Ecto neural progenitor cell (in vitro differentiated cells): ENCODE results near the gene OSM.

ENCODE experiments used
- DNase-seq: peaks from one replicate; pipeline ENCODE4 v3.0.0-alpha.2; 2018; ENCODE audit warnings: low spot score

Gene OSM

DNA sequence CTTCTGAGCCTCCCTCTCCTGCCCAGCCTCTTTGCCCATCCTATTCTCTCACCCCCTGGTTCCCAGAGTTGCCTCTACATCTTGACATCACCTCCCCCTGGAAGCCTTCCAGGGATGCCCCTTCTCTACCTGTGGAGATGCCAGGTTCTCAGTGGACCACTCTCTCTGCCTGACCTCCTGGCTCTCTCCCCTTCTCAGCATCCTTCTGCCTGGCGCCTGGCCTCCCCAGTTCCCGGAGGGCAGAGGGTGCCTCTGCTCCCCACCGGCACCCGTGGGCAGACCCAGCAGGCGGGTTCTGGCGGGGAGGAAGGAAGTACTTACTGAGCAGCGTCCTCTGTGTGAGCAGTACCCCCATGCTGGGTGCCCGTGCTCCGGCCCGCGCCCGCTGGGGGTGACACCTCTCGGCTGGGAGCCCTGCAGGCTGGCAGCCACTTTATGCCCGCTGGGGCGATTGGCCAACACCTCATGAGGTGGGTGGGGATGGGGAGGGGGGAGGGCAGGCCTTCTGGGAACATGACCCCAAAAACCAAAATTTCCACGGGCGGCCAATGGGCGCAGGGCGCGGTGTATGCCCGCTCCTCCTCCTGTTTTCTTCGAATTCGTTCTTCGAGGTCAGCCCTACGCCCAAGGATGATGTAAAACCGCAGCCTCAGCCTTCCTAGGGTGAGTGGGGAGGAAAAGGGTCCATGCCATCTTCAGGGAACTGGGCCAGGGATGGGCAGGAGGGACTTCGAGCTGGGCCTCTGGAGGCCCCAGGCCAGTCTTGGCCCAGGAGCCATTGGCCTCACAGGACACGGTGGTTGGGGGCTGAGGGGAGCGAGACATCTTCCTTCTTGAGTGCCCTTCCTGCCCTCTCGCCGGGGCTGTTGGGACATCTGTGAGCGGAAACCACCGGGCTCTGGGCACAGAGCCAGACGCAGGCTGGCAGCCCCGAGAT is at the start of gene OSM:
Gene OSM (minus strand): TSS at position 407 of the 937 bp plus-strand sequence. CDS start 52 bp downstream, at position 355.
- DNase-seq: no peak

DNA sequence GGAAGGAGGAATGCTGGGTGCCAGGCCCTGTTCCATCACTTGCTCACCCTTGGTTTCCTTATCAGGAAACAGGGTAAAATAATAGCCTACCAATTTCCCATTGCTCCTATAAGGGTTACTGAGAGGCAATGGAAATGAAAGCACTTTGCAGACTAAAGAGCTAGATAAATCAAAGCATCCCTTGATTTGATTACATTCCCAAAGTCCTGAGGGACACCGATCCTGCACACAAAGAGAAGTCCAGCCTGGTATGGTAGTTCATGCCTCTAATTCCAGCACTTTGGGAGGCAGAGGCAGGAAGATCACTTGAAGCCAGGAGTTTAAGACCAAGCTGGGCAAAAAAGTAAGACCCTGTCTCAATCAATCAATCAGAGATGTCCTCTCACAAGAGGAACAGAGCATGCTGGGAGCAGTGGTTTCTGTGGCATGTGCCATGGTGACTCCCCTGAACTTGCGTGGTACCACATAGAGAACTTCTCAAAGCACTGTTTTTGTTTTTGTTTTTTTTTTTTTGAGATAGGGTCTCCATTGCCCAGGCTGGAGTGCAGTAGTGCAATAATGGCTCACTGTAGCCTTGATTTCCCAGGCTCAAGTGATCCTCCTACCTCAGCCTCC is 49.4 kb upstream of the OSM start:
- DNase-seq: no peak

DNA sequence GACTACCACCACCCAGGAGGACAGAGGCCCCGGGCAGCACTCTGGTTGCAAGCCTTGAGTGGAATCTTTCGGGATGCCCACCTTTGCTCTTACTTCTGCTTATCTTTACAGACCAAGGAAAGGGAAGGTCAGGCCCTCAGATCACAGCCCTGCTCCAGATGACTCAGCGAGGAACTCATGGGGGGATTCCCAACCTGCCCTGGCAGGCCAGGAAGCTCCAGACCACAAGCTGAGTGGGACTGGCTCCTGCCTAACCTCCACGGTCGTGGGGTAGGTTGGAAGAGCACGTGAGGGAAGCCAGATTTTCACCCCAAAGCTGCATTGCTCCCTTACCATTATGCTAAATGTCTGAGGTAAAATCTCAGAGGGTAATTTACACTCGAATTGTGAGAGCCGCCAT is 48.3 kb upstream of the OSM start:
- no peak for DNase-seq

DNA sequence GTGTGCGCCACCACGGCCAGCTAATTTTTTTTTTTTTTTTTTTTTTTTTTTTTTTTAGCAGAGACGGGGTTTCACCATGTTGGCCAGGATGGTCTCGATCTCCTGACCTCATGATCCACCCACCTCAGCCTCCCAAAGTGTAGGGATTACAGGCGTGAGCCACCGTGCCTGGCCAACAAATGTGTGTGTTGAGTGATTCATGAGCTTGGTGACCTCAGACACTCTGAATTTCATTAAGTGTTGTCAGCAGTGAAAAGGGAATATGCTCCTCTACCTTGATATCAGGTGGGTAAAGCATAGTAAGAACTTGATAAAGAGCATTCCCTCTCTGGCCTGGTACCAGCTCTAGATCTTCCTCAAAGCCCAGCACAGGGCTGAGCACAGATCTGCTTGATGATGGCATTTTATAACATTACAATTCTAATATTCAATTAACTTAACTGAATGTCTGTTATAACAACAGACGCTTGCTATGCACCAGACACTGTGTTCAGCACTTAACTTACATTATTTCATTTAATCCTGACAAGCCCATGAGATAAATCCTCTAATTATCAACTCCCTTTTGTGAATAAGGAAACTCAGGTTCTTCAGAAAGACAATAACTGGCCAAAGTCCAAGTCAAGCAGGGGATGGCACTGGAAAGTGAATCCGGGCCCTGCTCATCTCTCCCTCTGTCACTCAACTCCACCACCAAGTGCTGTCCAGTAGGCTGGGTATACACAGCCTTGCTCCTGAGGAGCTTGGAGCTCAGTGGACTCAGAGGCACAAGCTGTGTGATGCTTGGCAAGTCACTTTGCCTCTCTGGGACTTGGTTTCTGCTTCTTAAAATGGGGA is 47.1 kb upstream of the OSM start:
- DNase-seq: no peak

DNA sequence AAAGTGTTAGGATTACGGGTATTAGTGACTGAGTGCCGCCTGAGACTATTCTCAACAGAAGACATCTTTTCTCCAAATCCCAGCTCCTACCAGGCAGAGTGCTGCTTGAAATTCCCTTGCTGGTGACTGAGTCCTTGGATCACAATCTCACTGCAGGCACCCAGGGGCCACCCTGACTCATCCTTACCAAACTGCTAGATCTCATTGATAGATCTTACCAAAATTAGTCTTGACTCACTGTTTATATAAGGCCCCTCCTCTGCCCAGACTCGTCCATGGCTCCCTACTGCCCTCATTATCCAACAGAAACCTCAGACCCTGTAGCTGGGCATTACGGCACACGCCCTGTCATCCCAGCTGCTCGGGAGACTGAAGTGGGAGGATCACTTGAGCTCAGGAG is 45.4 kb upstream of the OSM start:
- no peak for DNase-seq

DNA sequence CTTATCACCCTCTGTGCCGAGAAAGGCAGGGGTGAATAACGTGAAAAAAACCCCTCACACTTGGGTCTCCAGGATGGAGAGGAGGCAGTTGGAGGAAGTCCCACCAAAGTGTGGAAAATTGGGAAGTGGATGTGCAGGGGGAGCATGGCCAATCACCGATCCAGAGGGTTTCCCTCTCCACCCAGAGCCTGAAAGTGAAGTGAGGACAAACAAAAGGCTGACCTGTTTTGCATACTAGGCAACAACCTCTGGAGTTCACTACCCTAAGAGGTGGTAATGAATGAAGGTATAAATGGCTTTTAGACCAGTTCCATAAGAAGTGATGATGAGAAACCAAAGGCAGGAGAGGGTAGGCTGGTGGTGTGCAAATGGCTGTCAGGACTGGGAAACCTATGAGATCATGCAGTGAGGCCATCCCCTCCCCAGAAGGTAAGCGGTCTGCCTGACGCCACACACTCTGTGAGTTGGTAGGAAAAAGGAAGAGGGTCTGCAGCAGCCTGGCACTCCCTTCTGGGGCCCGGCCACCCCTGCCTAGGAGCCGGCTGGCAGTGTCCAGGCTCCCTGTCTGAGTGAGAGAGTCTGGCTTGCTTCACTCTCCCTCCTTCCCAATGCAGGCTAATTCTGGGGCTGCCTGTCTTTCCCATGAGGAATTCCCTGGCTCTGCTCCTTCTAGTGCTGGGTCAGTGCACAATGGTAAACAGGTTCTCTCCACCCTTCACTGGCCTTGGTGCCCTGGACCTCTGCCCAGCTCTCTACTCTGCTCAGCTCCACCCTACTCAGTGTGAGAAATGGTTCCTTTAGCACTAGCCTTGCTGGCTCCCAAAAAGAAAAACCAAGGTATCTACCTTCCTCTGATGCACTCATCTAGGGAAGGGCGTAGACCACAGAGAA is 44.5 kb upstream of the OSM start:
- DNase-seq: no peak

DNA sequence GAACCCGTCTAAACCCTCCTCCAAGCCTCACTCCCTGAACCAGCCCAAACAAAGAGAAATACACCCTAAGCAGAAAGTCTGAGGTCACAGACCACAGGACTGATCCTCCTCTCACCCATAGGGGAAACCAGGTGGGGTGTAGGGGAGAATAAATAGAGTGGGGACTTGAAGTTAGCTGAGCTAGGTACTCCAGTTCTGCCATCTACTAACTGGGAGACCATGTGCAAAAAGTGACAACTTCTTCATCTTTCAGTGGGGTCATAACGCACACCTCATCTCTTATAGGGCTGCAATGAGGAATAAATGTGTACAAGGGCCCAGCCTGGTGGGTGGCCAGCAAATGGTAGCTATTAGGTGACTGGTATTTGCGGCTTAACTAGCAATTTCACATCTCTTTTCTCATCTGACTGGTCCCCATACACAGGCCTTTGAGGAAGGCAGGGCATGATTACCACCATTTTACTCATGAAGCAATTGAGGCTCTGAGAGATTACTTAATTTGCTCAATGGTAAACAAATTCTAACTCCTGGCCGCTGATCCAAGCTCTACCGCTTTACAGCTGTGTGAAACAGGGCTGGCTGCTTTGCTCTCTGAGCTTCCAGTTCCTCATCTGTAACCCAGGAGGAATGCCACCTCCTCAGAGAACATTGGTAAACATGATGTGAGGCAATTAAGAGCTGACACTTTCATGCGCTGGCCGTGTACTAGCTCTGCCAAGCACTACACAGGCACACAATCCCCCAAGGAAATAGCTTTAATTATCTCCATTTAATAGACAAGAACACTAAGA is 43.5 kb upstream of the OSM start:
- no peak for DNase-seq

DNA sequence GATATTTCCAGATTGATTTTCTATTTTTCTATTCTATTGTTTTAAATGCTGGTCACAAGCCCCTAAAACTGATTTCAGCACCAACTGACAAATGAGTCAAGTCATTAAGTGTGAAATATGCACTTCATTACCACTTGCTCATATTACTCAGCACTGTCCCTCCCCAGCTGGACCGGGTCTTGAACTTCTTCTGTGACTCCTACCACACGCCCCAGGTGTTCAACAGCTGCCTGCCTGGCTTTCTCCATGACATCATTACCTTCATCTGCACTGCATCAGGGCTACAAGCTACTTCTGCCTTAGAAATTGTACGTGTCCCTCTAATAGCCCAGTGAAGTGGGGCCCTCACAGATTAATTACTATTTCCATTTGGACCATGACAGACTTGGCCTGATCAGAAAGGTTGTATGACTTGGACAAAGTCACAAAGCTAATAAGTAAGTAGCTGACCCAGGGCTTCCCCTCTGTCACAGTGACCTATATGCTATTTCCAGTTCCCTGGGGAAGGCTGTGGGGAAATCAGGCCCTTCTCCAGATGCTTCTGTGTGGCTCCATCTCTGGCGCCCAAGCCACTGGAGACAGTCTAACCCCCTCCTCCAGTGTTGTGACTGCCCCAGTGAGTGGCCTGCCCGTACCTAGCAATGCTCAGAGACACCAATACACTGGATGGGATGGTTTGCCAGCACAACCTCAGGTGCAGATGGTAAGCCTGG is 42.0 kb upstream of the OSM start:
- DNase-seq: no peak

DNA sequence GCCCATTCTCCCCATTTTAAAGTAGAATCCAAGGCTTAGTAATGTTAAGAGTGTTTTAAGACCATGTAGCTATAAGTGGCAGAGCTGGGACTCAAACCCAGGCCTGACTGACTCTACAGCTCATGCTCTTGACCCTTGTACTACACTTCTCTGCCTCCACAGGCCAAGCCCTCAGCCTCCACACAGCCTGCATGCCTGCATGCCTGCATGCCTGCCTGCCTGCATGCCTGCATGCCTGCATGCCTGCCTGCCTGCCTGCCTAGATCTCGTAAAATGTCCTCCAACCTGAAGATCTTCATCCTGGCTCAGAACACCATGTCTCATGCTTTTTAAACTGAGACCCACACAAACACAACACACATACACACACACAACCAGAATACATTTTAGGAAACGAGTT is 41.4 kb upstream of the OSM start:
- DNase-seq: no peak

DNA sequence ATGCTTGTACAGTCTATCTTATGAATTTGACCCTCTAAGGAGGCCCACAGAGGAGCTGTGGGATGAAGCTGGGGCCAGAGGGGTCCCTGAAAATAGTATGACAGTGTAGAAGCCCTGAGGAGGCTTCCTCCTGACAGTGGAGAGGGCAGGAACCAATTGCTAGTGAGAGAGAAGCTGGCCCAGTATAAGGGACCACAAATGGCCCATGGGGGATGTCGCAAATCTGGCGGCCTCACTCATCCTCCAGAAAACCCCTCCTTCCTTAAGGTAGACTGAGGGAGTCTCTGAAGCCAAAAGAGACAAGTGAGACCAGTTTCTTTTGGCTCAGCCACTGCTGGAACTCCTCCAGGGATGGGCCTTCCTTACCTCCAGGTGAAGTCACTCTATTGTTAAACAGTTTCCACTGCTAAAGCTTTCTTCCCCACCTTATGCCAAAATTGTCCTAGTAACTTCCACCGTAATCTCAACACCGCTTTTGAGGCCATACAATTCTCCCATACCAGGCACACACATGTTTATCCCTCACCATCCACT is 40.5 kb upstream of the OSM start:
- no peak for DNase-seq

DNA sequence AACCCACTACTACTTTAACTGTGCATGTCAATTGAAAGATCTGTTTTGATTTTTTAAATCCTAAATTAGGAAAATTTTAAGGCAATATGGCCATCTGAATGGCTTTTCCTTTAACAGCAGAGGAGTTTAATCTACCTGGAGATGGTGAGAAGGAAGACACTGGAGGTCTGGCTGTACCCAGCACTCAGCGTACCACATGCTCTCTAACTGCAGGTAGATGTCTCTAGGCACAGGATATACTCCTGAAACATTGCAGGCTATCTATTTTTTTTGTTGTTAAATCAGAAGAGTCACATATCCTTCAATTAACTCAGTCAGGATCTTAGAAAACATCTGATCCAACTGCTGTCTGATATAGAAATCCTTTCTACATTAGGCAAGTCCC is 40.0 kb upstream of the OSM start:
- DNase-seq: no peak

DNA sequence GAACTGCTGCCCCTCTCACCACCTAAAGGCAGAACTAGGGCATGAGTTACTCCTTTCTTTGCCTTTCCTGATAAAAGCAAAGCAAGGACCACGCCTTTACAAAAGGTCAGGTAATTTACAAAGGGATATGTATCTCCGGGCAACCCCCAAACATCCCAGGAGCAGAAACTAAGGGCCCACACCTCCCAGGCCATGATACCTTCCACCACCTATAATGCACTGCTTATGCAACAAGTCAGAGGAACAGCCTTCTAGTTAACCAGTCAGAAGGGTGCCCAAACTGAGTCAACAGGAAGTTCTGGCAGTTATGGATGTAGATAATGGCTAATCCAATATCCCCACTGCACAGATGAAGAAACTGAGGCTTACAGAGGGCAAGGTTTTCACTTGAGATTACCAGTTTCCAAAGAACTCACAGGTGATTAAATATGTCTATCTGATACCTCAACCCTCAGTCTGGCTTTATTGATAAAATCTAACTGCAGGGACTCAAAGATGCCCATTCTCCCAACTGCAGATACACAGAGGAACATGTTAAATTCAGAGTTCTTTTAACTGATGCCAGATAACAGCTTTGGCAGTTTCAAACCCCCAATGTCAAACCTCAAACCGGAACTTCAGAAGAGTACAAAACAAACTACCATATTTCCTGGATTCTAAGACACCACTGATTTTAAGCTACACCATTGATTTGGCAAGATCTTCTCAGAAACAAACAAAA is 39.4 kb upstream of the OSM start:
- no peak for DNase-seq

DNA sequence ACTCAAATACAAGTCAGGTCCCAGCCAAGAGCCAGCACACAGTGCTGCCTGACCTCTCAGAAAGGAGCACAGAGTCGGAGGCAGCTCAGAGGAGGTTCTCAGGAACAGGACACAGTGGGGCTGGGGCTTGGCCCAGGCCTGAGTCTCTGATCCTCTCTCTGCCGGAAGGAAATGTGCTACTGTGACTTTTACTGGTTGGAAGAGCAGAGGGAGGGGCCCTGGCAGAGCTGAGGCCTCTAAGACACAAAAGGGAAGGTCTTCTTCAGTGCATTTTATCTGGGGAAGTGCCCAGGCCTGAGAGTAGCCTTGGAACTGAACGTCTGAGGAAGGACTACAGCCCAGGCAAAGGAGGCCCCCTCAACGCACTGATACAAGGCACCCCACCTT is 38.9 kb upstream of the OSM start:
- DNase-seq: no peak

DNA sequence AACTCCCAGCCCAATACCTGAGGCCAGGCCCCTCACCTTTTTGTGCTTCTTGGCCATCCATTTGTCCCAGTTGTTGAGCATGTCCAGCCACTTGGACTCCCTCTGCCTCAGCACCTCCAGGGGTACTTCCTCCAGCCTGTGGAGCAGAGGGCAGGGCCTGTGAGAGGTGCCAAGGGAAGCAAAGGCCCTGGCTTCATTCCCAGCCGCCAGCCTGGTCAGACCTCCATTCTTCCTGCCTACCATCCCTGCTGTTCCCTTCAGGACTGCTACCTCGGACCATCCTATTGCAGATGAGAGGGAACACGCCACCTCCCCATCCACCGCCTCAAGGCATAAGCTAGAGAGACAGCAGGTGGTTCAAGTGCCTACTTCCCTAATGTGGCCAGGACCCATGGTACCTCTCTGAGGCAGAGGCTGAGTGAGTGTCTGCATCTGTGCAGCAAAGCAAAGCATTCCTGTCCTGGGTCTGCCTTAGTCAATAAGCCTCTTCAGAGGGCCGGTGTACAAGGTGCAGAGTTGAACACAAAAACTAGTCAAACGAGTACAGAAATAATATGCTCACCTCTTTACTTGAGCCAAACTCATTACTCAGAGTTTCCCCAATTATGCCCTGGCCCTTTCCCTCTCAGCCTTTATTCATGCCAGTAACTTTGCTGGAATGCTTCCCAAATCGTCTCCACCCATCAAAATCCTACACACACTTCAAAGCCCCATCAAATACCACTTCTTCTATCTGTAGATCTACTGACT is 38.0 kb upstream of the OSM start:
- no peak for DNase-seq

DNA sequence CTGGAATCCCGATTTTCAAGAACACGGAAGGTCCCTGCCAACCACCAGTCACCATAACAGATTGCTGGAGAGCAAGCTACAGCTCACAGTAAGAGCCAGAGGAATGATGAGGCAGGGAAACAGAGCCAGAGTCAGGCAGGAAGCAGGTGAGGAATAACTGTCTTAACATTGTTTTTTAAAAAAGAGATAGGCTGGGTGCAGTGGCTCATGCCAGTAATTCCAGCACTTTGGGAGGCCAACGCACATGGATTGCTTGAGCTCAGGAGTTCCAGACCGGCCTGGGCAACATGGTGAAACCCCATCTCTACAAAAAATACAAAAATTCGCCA is 36.1 kb upstream of the OSM start:
- DNase-seq: no peak

DNA sequence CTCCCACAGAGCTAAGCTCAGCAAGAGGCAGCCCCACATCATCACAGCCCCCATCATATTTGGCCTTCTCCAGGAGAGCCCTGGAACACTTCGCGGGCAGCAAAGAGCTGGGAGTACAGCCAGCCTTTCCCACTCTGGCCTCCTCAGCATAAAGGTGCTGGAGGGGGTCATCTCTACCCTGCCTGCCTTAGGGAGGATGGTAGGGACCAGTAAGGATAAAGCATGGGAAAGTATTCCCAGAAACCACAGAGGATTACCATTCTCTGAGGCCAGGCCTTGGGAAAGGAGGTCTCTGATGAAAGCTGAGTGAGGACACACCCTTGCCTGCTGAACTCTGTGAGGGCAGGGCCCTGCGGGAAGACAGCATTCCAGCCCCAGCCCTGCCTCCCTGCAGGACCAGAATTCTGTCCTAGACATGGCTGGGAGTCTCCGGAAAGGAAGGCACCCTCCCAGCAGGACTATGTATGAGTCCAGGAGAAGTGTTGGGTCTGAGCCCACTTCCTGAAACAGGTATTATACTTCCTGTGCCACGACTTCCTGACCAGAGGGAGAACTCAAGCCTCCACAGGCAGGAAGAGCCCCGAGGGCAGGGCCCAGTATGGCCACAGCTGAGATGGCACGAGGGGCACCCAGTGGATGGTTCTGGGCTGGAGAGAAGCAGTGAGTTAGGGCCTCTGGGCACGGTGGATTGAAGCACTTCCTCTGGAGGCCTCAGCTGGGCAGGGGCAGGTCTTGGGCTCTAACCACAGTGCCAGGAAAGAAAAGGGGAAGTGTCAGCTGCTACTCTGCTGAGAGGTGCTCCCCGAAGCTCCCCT is 35.6 kb upstream of the OSM start:
- DNase-seq: no peak

DNA sequence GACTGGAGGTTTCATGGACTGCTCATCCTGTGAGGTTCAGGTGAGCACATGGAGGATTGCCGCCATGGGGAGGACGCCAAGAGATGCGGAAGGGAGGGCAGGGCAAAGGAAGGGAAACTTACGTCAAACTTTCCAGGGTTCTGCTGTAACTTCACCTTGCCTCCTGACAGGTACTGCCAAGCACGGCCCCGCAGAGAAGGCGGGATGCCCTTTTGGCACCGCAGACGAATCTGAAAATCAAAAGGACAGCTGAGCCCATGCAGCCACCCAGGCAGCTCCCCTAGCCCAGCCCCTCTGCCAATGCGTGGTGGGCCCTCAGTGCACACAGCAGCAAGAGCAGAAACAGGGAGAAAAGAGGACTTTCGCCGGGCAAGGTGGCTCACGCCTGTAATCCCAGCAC is 32.7 kb upstream of the OSM start:
- DNase-seq: no peak
